Measurements from ENCODE around the gene MYO16.
A peak's percentile ranks its signal among the peaks of the same experiment; 100 is the strongest.

The MYO16 gene

DNA sequence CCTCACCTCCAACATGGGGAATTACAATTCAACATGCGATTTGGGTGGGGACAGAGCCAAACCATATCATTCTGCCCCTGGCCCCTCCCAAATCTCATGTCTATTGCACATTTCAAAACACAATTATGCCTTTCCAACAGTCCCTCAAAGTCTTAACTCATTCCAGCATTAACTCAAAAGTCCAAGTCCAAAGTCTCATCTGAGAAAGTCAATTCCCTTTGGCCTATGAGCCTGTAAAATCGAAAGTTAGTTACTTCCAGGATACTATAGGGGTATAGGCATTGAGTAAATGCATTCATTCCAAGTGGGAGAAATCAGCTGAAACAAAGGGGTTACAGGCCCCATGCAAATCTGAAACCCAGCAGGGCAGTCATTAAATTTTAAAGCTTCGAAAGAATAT is 598.8 kb downstream of the MYO16 start:
- TF ChIP-seq, protein P1, sequence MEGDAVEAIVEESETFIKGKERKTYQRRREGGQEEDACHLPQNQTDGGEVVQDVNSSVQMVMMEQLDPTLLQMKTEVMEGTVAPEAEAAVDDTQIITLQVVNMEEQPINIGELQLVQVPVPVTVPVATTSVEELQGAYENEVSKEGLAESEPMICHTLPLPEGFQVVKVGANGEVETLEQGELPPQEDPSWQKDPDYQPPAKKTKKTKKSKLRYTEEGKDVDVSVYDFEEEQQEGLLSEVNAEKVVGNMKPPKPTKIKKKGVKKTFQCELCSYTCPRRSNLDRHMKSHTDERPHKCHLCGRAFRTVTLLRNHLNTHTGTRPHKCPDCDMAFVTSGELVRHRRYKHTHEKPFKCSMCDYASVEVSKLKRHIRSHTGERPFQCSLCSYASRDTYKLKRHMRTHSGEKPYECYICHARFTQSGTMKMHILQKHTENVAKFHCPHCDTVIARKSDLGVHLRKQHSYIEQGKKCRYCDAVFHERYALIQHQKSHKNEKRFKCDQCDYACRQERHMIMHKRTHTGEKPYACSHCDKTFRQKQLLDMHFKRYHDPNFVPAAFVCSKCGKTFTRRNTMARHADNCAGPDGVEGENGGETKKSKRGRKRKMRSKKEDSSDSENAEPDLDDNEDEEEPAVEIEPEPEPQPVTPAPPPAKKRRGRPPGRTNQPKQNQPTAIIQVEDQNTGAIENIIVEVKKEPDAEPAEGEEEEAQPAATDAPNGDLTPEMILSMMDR (IDR thresholded peaks at IDR 0.05; ENCODE audit: low read length, missing control alignments): no peak
- no peak for DNase-seq (ENCODE audit: low read depth)
- H3K4me3 ChIP-seq (replicated peaks; ENCODE audit: low read depth, low read length): no peak overlapping the region

DNA sequence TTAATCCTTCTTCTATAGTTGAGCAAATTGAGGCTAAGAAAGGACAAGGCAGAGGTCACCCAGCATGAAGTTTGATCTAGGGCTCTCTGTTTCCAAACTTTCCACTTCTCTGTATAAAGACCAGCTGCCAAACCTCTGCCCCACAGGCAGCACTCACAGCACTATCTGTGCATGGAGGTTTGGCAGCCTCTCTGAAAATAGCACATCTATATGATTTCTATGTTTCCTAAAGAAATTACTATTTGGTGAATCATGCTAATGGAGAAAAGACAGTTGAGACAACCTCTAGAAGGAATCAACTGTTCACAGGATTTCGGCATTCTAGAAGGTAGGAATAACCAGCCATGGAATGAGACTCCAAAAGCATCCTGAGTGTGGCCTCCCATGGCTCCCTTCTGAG is 602.5 kb downstream of the MYO16 start:
- no peak for DNase-seq (ENCODE audit: low read depth)
- TF ChIP-seq, protein P1 (IDR thresholded peaks at IDR 0.05; ENCODE audit: low read length, missing control alignments): no peak
- H3K4me3 ChIP-seq (replicated peaks; ENCODE audit: low read depth, low read length): no peak overlapping the region

DNA sequence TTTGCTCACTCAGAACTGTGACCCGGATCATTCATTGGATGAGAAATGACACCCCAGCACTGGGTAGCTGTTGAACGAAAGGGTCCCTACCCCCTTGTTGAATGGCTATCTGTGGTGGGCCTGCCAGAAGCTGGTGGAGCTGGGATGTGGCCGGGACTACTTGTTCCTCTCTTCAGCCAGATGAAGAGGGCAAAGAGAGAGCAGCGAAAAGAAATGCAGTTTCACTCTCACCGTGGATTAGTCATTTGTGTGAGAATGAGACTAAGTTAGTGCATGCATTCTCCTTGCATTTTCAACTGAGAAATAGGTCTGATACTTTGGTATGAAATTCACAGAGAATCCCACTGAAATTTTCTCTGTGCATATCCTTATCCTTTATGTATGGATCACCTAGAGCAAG is 603.9 kb downstream of the MYO16 start:
- no peak for DNase-seq (ENCODE audit: low read depth)
- TF ChIP-seq, protein P1 (IDR thresholded peaks at IDR 0.05; ENCODE audit: low read length, missing control alignments): no peak

DNA sequence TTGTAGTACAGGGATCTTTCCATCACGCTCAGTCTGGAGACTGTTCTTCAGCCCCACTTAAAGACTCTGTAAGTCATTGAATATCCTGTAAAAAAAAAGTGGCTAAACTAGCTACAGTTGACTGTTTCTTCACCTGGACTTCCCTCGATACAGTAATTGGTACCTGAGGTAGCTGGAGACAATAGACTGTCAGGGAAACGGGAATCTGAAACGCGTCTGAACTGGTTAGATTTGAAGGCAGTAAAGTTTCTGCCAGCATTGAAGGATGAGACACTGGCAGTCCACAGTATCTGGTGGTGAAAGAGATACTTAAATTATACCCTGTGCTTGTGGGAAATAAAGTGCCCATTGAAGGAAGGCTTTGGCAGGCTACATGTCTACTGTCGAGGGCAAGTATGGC is 606.5 kb downstream of the MYO16 start:
- no peak for DNase-seq (ENCODE audit: low read depth)
- TF ChIP-seq, protein P1 (IDR thresholded peaks at IDR 0.05; ENCODE audit: low read length, missing control alignments): no peak
- H3K4me3 ChIP-seq (replicated peaks; ENCODE audit: low read depth, low read length): no peak overlapping the region

More for the DNA sequence above, 603.9 kb downstream of the MYO16 start:
- H3K4me3 ChIP-seq (replicated peaks; ENCODE audit: low read depth, low read length): no peak overlapping the region

DNA sequence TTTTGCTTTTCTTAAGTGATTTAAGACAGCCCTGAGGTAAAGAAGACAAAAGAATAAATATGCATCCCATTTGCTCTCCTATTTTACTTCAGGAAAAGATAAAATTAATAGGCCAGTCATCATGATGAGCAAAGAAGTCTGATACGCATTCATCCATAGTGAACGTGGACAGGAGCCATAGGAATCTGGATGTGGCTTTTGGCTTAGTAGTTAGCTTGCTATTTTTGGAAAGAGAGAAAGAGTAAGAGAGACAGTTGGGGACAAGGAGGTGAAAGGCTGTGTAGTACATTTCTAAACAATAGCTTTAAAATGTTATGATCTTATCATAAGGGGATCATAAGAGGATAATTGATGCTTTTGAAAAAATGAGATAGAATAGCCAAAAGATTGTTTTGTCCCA is 611.7 kb downstream of the MYO16 start:
- no peak for DNase-seq (ENCODE audit: low read depth)
- no peak overlapping the region for H3K4me3 ChIP-seq (replicated peaks; ENCODE audit: low read depth, low read length)
- TF ChIP-seq, protein P1 (IDR thresholded peaks at IDR 0.05; ENCODE audit: low read length, missing control alignments): no peak

DNA sequence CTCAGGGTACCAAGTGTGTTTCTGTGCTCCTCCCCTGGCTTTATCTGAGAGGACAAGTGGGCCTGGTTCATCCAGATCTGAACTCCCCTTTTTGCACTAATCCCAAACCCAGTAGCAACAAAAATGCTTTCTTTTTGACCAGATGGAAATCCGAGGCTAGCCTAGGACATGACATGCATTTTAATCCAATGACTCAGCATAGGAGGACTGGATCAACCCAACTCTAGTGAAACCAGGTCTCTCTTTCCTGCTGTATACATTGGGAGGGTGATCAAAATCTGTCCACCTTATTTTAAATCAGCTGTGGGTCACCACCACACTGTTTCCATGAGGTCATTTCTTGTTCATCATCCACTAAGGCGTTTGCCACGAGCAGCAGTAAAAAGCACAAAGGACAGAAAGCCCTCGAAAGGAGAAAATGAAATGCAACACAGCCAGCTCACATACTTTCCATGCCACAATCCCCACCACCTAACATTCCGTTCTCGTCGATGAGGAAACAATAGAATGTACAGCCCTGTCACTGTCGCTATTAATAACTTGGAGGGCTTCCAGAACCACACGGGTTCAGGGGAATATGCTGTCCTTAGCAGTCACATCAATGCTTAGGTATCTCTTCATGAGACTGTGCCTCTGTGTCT is 614.0 kb downstream of the MYO16 start:
- H3K4me3 ChIP-seq (replicated peaks; ENCODE audit: low read depth, low read length): no peak overlapping the region
- DNase-seq (ENCODE audit: low read depth): peak; percentile 94
- TF ChIP-seq, protein P1 (IDR thresholded peaks at IDR 0.05; ENCODE audit: low read length, missing control alignments): no peak

DNA sequence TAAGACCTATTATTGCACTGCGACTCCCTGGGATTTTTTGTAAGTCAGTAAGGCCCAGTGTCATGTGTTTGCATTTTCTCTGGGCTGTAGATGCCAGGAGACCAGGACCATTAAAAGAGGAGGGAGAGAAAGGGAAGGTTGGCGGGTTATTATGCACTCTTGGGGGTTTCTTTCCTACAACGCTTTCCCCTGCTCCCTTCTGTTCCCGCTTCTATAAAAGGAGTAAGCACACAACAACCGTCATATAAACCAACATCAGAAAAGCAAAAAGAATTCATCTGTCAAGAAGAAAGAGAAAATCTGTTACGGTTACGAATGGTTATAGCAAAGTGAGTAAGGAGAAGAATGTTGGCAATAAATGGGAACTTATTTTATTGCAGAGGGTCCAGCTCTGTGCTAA is 615.2 kb downstream of the MYO16 start:
- no peak for DNase-seq (ENCODE audit: low read depth)
- no peak overlapping the region for H3K4me3 ChIP-seq (replicated peaks; ENCODE audit: low read depth, low read length)
- TF ChIP-seq, protein P1 (IDR thresholded peaks at IDR 0.05; ENCODE audit: low read length, missing control alignments): no peak

Data from fibroblast of pulmonary artery (primary cell).